Keratinocyte (primary cell): Measurements from ENCODE around the gene MSI1.

Source experiments
- CTCF ChIP-seq, 3 experiments: IDR thresholded peaks in 1 of 3; conservative IDR thresholded peaks in 1 of 3; optimal IDR thresholded peaks in 1 of 3; 2 replicates in 2 of 3; 3 replicates in 1 of 3; pipeline versions ENCODE3 to v1.5.1; 2011; ENCODE audit warnings: low read length in 3 of 3, mild to moderate bottlenecking in 3 of 3, moderate library complexity in 2 of 3, control low read depth in 1 of 3, inconsistent platforms in 1 of 3; ENCODE audit not compliant: insufficient read depth in 2 of 3; ENCODE audit errors: extremely low read depth in 1 of 3
- EZH2 ChIP-seq: IDR thresholded peaks from one replicate; pipeline ENCODE4 v1.6.1; 2012; ENCODE audit warnings: inconsistent platforms, mild to moderate bottlenecking, low read length, moderate library complexity

- TF ChIP-seq EZH2 (no peak), CTCF (optimal IDR thresholded peaks at IDR 0.05 in 1 of 3, IDR thresholded peaks at IDR 0.05 in 1 of 3, conservative IDR thresholded peaks at IDR 0.05 in 1 of 3; ENCODE audit: extremely low read depth in 1 of 3, insufficient read depth in 2 of 3, low read length in 3 of 3) (no peak)
Measured at GRCh38 chr12:120324841-120325417, 44.0 kb downstream of the MSI1 start.
